ENCODE measurements around the gene SIRT2.

Gene SIRT2

DNA sequence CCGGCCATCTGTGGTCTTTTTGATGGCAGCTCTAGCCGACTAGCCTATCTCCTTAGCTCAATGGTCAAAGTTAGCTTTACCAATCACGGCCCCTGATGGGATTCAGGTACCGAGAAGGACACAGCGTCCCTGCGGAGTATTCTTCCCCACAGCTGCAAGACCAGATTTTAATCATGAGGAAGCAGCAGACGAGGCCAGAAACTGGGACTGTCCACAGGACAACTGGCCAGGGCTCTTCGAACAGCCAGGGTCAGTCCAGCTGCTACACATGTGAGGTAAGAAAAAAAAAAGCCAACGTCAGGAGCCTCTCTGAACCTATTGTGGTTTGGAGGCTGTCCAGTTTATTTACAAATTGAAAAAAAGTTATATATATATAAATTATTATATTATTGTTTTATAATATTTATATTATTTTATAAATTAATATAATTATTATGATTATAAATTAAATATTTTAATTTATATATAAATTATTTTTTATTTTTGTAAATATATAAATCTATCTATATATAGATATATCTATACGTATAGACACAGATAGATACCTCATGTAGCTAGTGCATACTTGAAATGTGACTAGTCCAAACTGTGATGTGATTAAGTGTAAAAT, 32.1 kb downstream of the SIRT2 start:
- TF ChIP-seq ZNF292 (tag by site-specific recombination; IDR thresholded peaks at IDR 0.05; ENCODE audit: borderline replicate concordance, low read depth), result no peak
- TF ChIP-seq, protein P1, sequence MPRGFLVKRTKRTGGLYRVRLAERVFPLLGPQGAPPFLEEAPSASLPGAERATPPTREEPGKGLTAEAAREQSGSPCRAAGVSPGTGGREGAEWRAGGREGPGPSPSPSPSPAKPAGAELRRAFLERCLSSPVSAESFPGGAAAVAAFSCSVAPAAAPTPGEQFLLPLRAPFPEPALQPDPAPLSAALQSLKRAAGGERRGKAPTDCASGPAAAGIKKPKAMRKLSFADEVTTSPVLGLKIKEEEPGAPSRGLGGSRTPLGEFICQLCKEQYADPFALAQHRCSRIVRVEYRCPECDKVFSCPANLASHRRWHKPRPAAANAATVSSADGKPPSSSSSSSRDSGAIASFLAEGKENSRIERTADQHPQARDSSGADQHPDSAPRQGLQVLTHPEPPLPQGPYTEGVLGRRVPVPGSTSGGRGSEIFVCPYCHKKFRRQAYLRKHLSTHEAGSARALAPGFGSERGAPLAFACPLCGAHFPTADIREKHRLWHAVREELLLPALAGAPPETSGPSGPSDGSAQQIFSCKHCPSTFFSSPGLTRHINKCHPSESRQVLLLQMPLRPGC (tag by site-specific recombination; IDR thresholded peaks at IDR 0.05), result no peak
- no peak for TF ChIP-seq ZNF768 (tag by site-specific recombination; IDR thresholded peaks at IDR 0.05)
- TF ChIP-seq ZNF670 (tag by site-specific recombination; IDR thresholded peaks at IDR 0.05; ENCODE audit: low read depth), result no peak
- TF ChIP-seq, protein P2, sequence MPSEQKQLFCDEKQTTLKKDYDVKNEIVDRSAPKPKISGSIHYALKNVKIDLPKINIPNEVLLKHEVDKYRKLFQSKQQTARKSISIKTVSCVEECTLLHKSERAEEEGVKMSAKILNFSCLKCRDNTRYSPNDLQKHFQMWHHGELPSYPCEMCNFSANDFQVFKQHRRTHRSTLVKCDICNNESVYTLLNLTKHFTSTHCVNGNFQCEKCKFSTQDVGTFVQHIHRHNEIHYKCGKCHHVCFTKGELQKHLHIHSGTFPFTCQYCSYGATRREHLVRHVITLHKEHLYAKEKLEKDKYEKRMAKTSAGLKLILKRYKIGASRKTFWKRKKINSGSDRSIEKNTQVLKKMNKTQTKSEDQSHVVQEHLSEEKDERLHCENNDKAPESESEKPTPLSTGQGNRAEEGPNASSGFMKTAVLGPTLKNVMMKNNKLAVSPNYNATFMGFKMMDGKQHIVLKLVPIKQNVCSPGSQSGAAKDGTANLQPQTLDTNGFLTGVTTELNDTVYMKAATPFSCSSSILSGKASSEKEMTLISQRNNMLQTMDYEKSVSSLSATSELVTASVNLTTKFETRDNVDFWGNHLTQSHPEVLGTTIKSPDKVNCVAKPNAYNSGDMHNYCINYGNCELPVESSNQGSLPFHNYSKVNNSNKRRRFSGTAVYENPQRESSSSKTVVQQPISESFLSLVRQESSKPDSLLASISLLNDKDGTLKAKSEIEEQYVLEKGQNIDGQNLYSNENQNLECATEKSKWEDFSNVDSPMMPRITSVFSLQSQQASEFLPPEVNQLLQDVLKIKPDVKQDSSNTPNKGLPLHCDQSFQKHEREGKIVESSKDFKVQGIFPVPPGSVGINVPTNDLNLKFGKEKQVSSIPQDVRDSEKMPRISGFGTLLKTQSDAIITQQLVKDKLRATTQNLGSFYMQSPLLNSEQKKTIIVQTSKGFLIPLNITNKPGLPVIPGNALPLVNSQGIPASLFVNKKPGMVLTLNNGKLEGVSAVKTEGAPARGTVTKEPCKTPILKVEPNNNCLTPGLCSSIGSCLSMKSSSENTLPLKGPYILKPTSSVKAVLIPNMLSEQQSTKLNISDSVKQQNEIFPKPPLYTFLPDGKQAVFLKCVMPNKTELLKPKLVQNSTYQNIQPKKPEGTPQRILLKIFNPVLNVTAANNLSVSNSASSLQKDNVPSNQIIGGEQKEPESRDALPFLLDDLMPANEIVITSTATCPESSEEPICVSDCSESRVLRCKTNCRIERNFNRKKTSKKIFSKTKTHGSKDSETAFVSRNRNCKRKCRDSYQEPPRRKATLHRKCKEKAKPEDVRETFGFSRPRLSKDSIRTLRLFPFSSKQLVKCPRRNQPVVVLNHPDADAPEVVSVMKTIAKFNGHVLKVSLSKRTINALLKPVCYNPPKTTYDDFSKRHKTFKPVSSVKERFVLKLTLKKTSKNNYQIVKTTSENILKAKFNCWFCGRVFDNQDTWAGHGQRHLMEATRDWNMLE (tag by site-specific recombination; conservative IDR thresholded peaks at IDR 0.05; ENCODE audit: low read depth), result no peak
- TF ChIP-seq ZNF510 (tag by site-specific recombination; IDR thresholded peaks at IDR 0.05; ENCODE audit: insufficient replicate concordance), result no peak
- no peak for TF ChIP-seq ZNF677 (tag by site-specific recombination; IDR thresholded peaks at IDR 0.05)
- CTCF ChIA-PET, result interaction anchor here (0.9 to 5.7 kb wide), 4 partner anchors 14 to 352 kb away, joined by 3 to 48 read pairs (median 4); no protein-coding TSS in a partner anchor
- Histone ChIP-seq H3K4me3 (ENCODE audit: low read depth, low read length) (no peak overlapping the region), H3K36me3 (ENCODE audit: control insufficient read depth in 2 of 2, insufficient read depth in 1 of 2, low read length in 2 of 2) (peaks cover 4 to 5% of the 10 kb centered on the region in 2 experiments; a peak in 2 of 3 replicates), H3K9me3 (ENCODE audit: control insufficient read depth, insufficient read depth, low read depth, low read length) (no peaks in the 10 kb centered on the region), H3K27ac (ENCODE audit: extremely low read depth, low read depth, low read length) (no peak overlapping the region), H3K4me1 (ENCODE audit: control insufficient read depth, insufficient read depth, low read length) (peaks cover 13% of the 10 kb centered on the region)
- POLR2A ChIA-PET, result interaction anchor here (1.0 to 2.7 kb wide), 2 partner anchors 18 to 23 kb away, joined by 4 to 7 read pairs; no protein-coding TSS in a partner anchor

DNA sequence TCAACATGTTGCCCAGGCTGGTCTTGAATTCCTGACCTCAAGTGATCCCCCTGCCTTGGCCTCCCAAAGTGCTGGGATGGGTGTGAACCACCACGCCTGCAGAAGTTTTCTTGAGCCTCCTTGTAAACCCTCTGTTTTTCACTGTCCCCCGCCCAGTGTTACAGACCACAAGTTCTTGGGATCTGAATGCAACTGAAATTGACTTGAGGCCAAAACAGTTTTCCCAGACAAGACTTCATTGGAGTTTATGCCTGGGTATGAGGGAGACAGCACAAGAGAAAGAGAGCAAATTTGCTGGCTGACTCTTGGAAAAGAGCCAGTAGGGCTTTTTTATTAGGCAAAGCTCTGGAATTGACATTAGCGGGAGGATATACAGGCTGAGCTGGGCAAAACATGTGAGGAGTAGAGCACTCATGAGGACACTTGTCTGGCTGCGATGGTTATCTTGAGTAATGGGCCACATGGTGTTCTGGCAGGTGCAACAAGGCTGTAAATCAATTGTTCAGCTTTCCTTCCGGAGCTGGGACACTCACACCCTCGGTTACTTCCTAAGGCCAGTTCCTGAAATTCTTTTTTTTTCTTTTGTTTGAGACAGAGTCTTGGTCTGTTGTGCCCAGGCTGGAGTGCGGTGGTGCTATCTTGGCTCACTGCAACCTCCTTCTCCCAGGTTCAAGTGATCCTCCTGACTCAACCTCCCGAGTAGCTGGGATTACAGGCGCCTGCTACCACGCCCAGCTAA, 36.9 kb downstream of the SIRT2 start:
- Histone ChIP-seq H3K36me3 (ENCODE audit: control insufficient read depth in 2 of 2, insufficient read depth in 1 of 2, low read length in 2 of 2) (no peaks in the 10 kb centered on the region; a peak in 1 of 3 replicates), H3K4me3 (ENCODE audit: low read depth, low read length) (no peak overlapping the region), H3K27ac (ENCODE audit: extremely low read depth, low read depth, low read length) (peak overlapping the region; percentile 91), H3K4me1 (ENCODE audit: control insufficient read depth, insufficient read depth, low read length) (peaks cover 18% of the 10 kb centered on the region), H3K9me3 (ENCODE audit: control insufficient read depth, insufficient read depth, low read depth, low read length) (no peaks in the 10 kb centered on the region)
- CTCF ChIA-PET, result interaction anchor here (0.6 to 5.7 kb wide), 11 partner anchors 9 to 459 kb away, joined by 3 to 48 read pairs (median 4); partner anchors contain the start of genes FAM98C and RINL
- POLR2A ChIA-PET, result interaction anchor here (0.9 to 2.9 kb wide), 10 partner anchors 10 to 68 kb away, joined by 3 to 35 read pairs (median 4); partner anchors contain the start of genes ECH1, NFKBIB, RINL and SIRT2
- peak; percentile 73; the same call in 1 of the 2 replicates for TF ChIP-seq ZNF394 (tag by site-specific recombination; IDR thresholded peaks at IDR 0.05; ENCODE audit: borderline replicate concordance)
- TF ChIP-seq ZNF747 (tag by site-specific recombination; IDR thresholded peaks at IDR 0.05), result no peak
- TF ChIP-seq ZNF2 (tag by site-specific recombination; IDR thresholded peaks at IDR 0.05), result peak; percentile 86
- no peak for TF ChIP-seq ZNF768 (tag by site-specific recombination; IDR thresholded peaks at IDR 0.05)
- TF ChIP-seq ZNF843 (tag by site-specific recombination; IDR thresholded peaks at IDR 0.05), result peak; percentile 93
- TF ChIP-seq ZBTB17 (tag by site-specific recombination; IDR thresholded peaks at IDR 0.05), result peak; percentile 99
- TF ChIP-seq, protein P3, sequence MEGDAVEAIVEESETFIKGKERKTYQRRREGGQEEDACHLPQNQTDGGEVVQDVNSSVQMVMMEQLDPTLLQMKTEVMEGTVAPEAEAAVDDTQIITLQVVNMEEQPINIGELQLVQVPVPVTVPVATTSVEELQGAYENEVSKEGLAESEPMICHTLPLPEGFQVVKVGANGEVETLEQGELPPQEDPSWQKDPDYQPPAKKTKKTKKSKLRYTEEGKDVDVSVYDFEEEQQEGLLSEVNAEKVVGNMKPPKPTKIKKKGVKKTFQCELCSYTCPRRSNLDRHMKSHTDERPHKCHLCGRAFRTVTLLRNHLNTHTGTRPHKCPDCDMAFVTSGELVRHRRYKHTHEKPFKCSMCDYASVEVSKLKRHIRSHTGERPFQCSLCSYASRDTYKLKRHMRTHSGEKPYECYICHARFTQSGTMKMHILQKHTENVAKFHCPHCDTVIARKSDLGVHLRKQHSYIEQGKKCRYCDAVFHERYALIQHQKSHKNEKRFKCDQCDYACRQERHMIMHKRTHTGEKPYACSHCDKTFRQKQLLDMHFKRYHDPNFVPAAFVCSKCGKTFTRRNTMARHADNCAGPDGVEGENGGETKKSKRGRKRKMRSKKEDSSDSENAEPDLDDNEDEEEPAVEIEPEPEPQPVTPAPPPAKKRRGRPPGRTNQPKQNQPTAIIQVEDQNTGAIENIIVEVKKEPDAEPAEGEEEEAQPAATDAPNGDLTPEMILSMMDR (tag by site-specific recombination; IDR thresholded peaks at IDR 0.05), result no peak
- TF ChIP-seq ZNF292 (tag by site-specific recombination; IDR thresholded peaks at IDR 0.05; ENCODE audit: borderline replicate concordance, low read depth), result no peak
- TF ChIP-seq ZNF214 (tag by site-specific recombination; IDR thresholded peaks at IDR 0.05; ENCODE audit: borderline replicate concordance), result no peak
- 0 out of 2 replicates have a peak, but pooled peaks have one; percentile 61 for TF ChIP-seq YY1 (tag by site-specific recombination; IDR thresholded peaks at IDR 0.05)
- TF ChIP-seq ZNF48 (tag by site-specific recombination; IDR thresholded peaks at IDR 0.05), result no peak
- peak; percentile 72; the same call in 1 of the 2 replicates for TF ChIP-seq ZSCAN23 (tag by site-specific recombination; IDR thresholded peaks at IDR 0.05)
- no peak for TF ChIP-seq ZFHX2 (tag by site-specific recombination; conservative IDR thresholded peaks at IDR 0.05)
- TF ChIP-seq, protein P4, sequence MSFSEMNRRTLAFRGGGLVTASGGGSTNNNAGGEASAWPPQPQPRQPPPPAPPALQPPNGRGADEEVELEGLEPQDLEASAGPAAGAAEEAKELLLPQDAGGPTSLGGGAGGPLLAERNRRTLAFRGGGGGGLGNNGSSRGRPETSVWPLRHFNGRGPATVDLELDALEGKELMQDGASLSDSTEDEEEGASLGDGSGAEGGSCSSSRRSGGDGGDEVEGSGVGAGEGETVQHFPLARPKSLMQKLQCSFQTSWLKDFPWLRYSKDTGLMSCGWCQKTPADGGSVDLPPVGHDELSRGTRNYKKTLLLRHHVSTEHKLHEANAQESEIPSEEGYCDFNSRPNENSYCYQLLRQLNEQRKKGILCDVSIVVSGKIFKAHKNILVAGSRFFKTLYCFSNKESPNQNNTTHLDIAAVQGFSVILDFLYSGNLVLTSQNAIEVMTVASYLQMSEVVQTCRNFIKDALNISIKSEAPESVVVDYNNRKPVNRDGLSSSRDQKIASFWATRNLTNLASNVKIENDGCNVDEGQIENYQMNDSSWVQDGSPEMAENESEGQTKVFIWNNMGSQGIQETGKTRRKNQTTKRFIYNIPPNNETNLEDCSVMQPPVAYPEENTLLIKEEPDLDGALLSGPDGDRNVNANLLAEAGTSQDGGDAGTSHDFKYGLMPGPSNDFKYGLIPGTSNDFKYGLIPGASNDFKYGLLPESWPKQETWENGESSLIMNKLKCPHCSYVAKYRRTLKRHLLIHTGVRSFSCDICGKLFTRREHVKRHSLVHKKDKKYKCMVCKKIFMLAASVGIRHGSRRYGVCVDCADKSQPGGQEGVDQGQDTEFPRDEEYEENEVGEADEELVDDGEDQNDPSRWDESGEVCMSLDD (tag by site-specific recombination; IDR thresholded peaks at IDR 0.05), result peak; percentile 45
- no peak for TF ChIP-seq ZNF830 (tag by site-specific recombination; IDR thresholded peaks at IDR 0.05; ENCODE audit: low read depth)
